K562 (cell line): ENCODE results near the gene TMEM132C.

Experiments
- ATF3 ChIP-seq, 2 experiments: fragments of 450-650 bp in 1 of 2; sonication (generic) in 1 of 2; formaldehyde crosslinking in 1 of 2; IDR thresholded peaks in 1 of 2; conservative IDR thresholded peaks in 1 of 2; 2 replicates each; pipeline versions ENCODE4 v1.6.1 to v1.8.1; 2016 to 2023; ENCODE audit warnings: mild to moderate bottlenecking in 2 of 2, moderate library complexity in 2 of 2, inconsistent platforms in 1 of 2, missing genetic modification reagents in 1 of 2
- CTCF ChIP-seq, 3 experiments: IDR thresholded peaks in 2 of 3; conservative IDR thresholded peaks in 1 of 3; 2 replicates each; pipeline ENCODE4 v1.5.1; 2011 to 2012; ENCODE audit warnings: low read length in 3 of 3, mild to moderate bottlenecking in 3 of 3, control low read depth in 2 of 3, improper control_type of control experiment in 1 of 3, inconsistent platforms in 1 of 3, low read depth in 1 of 3, mixed read lengths in 1 of 3, moderate library complexity in 1 of 3; ENCODE audit not compliant: insufficient read depth in 2 of 3
- E4F1 ChIP-seq: fragments of 250-450 bp; sonication (Bioruptor Pico); IDR thresholded peaks from 2 replicates; pipeline ENCODE4 v1.5.0; 2021; ENCODE audit warnings: mild to moderate bottlenecking, borderline replicate concordance
- ELF4 ChIP-seq: fragments of 450-650 bp; formaldehyde crosslinking; IDR thresholded peaks from 2 replicates; pipeline ENCODE4 v1.4.0; 2022; ENCODE audit warnings: missing genetic modification characterization
- FIP1L1 ChIP-seq: fragments of 200-400 bp; formaldehyde crosslinking; IDR thresholded peaks from 2 replicates; pipeline ENCODE4 v1.6.1; 2018; ENCODE audit warnings: mild to moderate bottlenecking, low read depth, low read length; ENCODE audit not compliant: poor library complexity, severe bottlenecking
- POLR2A ChIP-seq: fragments of 450-650 bp; conservative IDR thresholded peaks from 2 replicates; pipeline ENCODE4 v1.6.1; 2016
- RFX5 ChIP-seq: IDR thresholded peaks from 2 replicates; pipeline ENCODE4 v1.6.1; 2011; ENCODE audit warnings: low read depth, mild to moderate bottlenecking, improper control_type of control experiment, low read length
- RNF2 ChIP-seq: sonication (generic); IDR thresholded peaks from 2 replicates; pipeline ENCODE4 v1.6.1; 2016
- SIX5 ChIP-seq, 2 experiments: IDR thresholded peaks; 2 replicates each; pipeline ENCODE4 v1.6.1; 2011; ENCODE audit warnings: low read length in 2 of 2, borderline replicate concordance in 1 of 2, low read depth in 1 of 2, mild to moderate bottlenecking in 1 of 2, moderate library complexity in 1 of 2; ENCODE audit not compliant: insufficient read depth in 1 of 2
- SMAD1 ChIP-seq: fragments of 150-350 bp; IDR thresholded peaks from 2 replicates; pipeline ENCODE4 v1.6.1; 2014; ENCODE audit warnings: low read length, low read depth; ENCODE audit not compliant: partially characterized antibody
- SMARCE1 ChIP-seq: fragments of 450-650 bp; IDR thresholded peaks from 2 replicates; pipeline ENCODE4 v1.7.1; 2016; ENCODE audit warnings: mild to moderate bottlenecking
- ZKSCAN1 ChIP-seq: fragments of 150-350 bp; IDR thresholded peaks from 2 replicates; pipeline ENCODE4 v1.6.1; 2016; ENCODE audit warnings: low read depth, low read length
- ZNF143 ChIP-seq: sonication (generic); formaldehyde crosslinking; IDR thresholded peaks from 2 replicates; pipeline ENCODE4 v1.9.0; 2022; ENCODE audit warnings: mild to moderate bottlenecking, missing genetic modification reagents

GRCh38 chr12:128322341-128322740, 55.4 kb downstream of the TMEM132C start:
- TF ChIP-seq RFX5 (no peak), CTCF (IDR thresholded peaks at IDR 0.05 in 2 of 3, conservative IDR thresholded peaks at IDR 0.05 in 1 of 3; ENCODE audit: insufficient read depth in 2 of 3, low read depth in 1 of 3, low read length in 3 of 3) (no peak), POLR2A (no peak), ATF3 (IDR thresholded peaks at IDR 0.05) (no peak), ATF3 (CRISPR knock-in tag; conservative IDR thresholded peaks at IDR 0.05) (no peak), ELF4 (CRISPR knock-in tag) (no peak), SMARCE1 (no peak), E4F1 (CRISPR knock-in tag) (no peak), SMAD1 (no peak), ZKSCAN1 (no peak), SIX5 (IDR thresholded peaks at IDR 0.05; ENCODE audit: borderline replicate concordance in 1 of 2, insufficient read depth in 1 of 2, low read depth in 1 of 2, low read length in 2 of 2) (no peak), ZNF143 (no peak), FIP1L1 (no peak), RNF2 (no peak)
